Dermis blood vessel endothelial cell (primary cell): ENCODE data around the gene TRIM69. TPM values are rescaled to one million over a fixed set of nuclear protein-coding genes. Genes with fewer than 3 reads are reported as not detected.
"Not testable (repeated sequence)": the region's sequence is repeated elsewhere in the genome, so short reads cannot be mapped to it uniquely, and the experiment has no call there.

Experiments
- DNase-seq: peaks from one replicate; pipeline ENCODE4 v3.0.0; 2010
- total RNA-seq: library from RNA; depleted of rRNA; stranded (reverse); fragments of >200 nt; gene quantifications from 2 replicates; pipeline ENCODE4 v1.2.3, GENCODE V29; 2014

The TRIM69 gene
- total RNA-seq, 1 donor from 2014 or later = 12.8 TPM

GRCh38 chr15:44716983-44717602 is 19.2 kb upstream of the TRIM69 start:
- no peak for DNase-seq

- DNase-seq = no peak
Observed at GRCh38 chr15:44718180-44718926, 18.0 kb upstream of the TRIM69 start.

GRCh38 chr15:44718927-44719292 is 17.4 kb upstream of the TRIM69 start:
- no peak for DNase-seq

- DNase-seq = peak; percentile 16
Observed at GRCh38 chr15:44719293-44719999, 16.9 kb upstream of the TRIM69 start.

- DNase-seq = not testable (repeated sequence)
Observed at GRCh38 chr15:44720000-44720435, 16.3 kb upstream of the TRIM69 start.

GRCh38 chr15:44720460-44721176 is 15.7 kb upstream of the TRIM69 start:
- no peak for DNase-seq

- no peak for DNase-seq
Observed at GRCh38 chr15:44722011-44722410, 14.3 kb upstream of the TRIM69 start.

GRCh38 chr15:44726136-44726535 is 10.2 kb upstream of the TRIM69 start:
- DNase-seq = no peak

GRCh38 chr15:44726568-44727484 is 9.5 kb upstream of the TRIM69 start:
- DNase-seq = peak; percentile 93

- no peak for DNase-seq
Observed at GRCh38 chr15:44727485-44728231, 8.7 kb upstream of the TRIM69 start.

GRCh38 chr15:44728232-44728575 is 8.1 kb upstream of the TRIM69 start:
- not testable (repeated sequence) for DNase-seq

- peak; percentile 98 for DNase-seq
Observed at GRCh38 chr15:44728576-44729407, 7.5 kb upstream of the TRIM69 start.

- DNase-seq = no peak
Observed at GRCh38 chr15:44729408-44730127, 6.8 kb upstream of the TRIM69 start.

- DNase-seq = no peak
Observed at GRCh38 chr15:44734839-44735481, 1.4 kb upstream of the TRIM69 start.

GRCh38 chr15:44735482-44736180 is 697 bp upstream of the TRIM69 start:
- no peak for DNase-seq

GRCh38 chr15:44738340-44738984 is 2.1 kb downstream of the TRIM69 start:
- DNase-seq = peak; percentile 72

GRCh38 chr15:44739222-44739847 is 3.0 kb downstream of the TRIM69 start:
- DNase-seq = not testable (repeated sequence)
